TTC549 (cell line): Measurements from ENCODE around the gene MIPOL1.
"Not testable (repeated sequence)": the region's sequence is repeated elsewhere in the genome, so short reads cannot be mapped to it uniquely, and the experiment has no call there.

Experiments
- FAIRE-seq: peaks from 2 replicates; lab custom pipeline; 2012; peaks lifted over from hg19 to GRCh38; lab: Jason Lieb, UNC

MIPOL1 gene

GRCh38 chr14:37187294-37187693 lies 10.4 kb upstream of the MIPOL1 start:
- no peak for FAIRE-seq

- FAIRE-seq: not testable (repeated sequence)
These were observed 9.7 kb upstream of the MIPOL1 start for GRCh38 chr14:37187840-37188577.

- FAIRE-seq: not testable (repeated sequence)
These were observed 8.0 kb upstream of the MIPOL1 start for GRCh38 chr14:37189733-37190132.

- FAIRE-seq: no peak
These were observed 3.0 kb upstream of the MIPOL1 start for GRCh38 chr14:37194698-37195097.

GRCh38 chr14:37195327-37195726 lies 2.4 kb upstream of the MIPOL1 start:
- FAIRE-seq: no peak

GRCh38 chr14:37196604-37197420 lies 925 bp upstream of the MIPOL1 start:
- FAIRE-seq: no peak

GRCh38 chr14:37198273-37198598 lies 499 bp downstream of the MIPOL1 start:
- FAIRE-seq: no peak

- no peak for FAIRE-seq
These were observed 1.2 kb downstream of the MIPOL1 start for GRCh38 chr14:37198907-37199306.

GRCh38 chr14:37201724-37202123 lies 4.0 kb downstream of the MIPOL1 start:
- FAIRE-seq: no peak

GRCh38 chr14:37202265-37202664 lies 4.5 kb downstream of the MIPOL1 start:
- no peak for FAIRE-seq

GRCh38 chr14:37202812-37203211 lies 5.1 kb downstream of the MIPOL1 start:
- no peak for FAIRE-seq

- no peak for FAIRE-seq
These were observed 5.7 kb downstream of the MIPOL1 start for GRCh38 chr14:37203423-37203822.

GRCh38 chr14:37205623-37206605 lies 8.2 kb downstream of the MIPOL1 start:
- FAIRE-seq: not testable (repeated sequence)

GRCh38 chr14:37209617-37210016 lies 11.9 kb downstream of the MIPOL1 start:
- not testable (repeated sequence) for FAIRE-seq

GRCh38 chr14:37210448-37210847 lies 12.7 kb downstream of the MIPOL1 start:
- FAIRE-seq: no peak

GRCh38 chr14:37213016-37213415 lies 15.3 kb downstream of the MIPOL1 start:
- no peak for FAIRE-seq

- FAIRE-seq: no peak
These were observed 17.6 kb downstream of the MIPOL1 start for GRCh38 chr14:37215345-37215744.

- no peak for FAIRE-seq
These were observed 23.3 kb downstream of the MIPOL1 start for GRCh38 chr14:37221073-37221472.

GRCh38 chr14:37223947-37224474 lies 26.3 kb downstream of the MIPOL1 start:
- no peak for FAIRE-seq

- not testable (repeated sequence) for FAIRE-seq
These were observed 27.9 kb downstream of the MIPOL1 start for GRCh38 chr14:37225668-37226067.

GRCh38 chr14:37230551-37231194 lies 32.9 kb downstream of the MIPOL1 start:
- FAIRE-seq: peak; percentile 84
